OCI-LY3 (cell line): ENCODE data around the gene GSG1L.

Experiments used
- EZH2phosphoT487 ChIP-seq: fragments of 200-600 bp; shearing (Covaris generic); IDR thresholded peaks from 2 replicates; pipeline ENCODE4 v1.6.1; 2018; ENCODE audit warnings: antibody characterized with exemption, mixed run types, low read depth
- TF ChIP-seq, protein P1 (sequence below): fragments of 200-600, 300-600 bp; sonication (generic); IDR thresholded peaks from 2 replicates; pipeline ENCODE4 v1.5.1; 2014; ENCODE audit warnings: antibody characterized with exemption, low read length, low read depth

GRCh38 chr16:27790546-27791403 lies 272.7 kb downstream of the GSG1L start:
- TF ChIP-seq, protein P1, sequence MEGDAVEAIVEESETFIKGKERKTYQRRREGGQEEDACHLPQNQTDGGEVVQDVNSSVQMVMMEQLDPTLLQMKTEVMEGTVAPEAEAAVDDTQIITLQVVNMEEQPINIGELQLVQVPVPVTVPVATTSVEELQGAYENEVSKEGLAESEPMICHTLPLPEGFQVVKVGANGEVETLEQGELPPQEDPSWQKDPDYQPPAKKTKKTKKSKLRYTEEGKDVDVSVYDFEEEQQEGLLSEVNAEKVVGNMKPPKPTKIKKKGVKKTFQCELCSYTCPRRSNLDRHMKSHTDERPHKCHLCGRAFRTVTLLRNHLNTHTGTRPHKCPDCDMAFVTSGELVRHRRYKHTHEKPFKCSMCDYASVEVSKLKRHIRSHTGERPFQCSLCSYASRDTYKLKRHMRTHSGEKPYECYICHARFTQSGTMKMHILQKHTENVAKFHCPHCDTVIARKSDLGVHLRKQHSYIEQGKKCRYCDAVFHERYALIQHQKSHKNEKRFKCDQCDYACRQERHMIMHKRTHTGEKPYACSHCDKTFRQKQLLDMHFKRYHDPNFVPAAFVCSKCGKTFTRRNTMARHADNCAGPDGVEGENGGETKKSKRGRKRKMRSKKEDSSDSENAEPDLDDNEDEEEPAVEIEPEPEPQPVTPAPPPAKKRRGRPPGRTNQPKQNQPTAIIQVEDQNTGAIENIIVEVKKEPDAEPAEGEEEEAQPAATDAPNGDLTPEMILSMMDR, result no peak
- TF ChIP-seq EZH2phosphoT487, result no peak
